ENCODE data around the gene GOLIM4.

Gene GOLIM4

GRCh38 chr3:167976516-167977361 is 119.0 kb downstream of the GOLIM4 start:
- no peak overlapping the region for H3K4me3 ChIP-seq (ENCODE audit: low read depth, low read length)
- no peak for TF ChIP-seq CTCF (IDR thresholded peaks at IDR 0.05; ENCODE audit: low read depth, low read length)
- in situ Hi-C loops (cut with HindIII; ENCODE audit: low sequenced_read_pairs) = no loop called here
- peak; percentile 3 for DNase-seq (ENCODE audit: low read depth, low spot score)

- H3K4me3 ChIP-seq (ENCODE audit: low read depth, low read length) = no peak overlapping the region
- DNase-seq (ENCODE audit: low read depth, low spot score) = no peak
- TF ChIP-seq CTCF (IDR thresholded peaks at IDR 0.05; ENCODE audit: low read depth, low read length) = no peak
- in situ Hi-C loops (cut with HindIII; ENCODE audit: low sequenced_read_pairs) = no loop called here
Observed at GRCh38 chr3:167973901-167974300, 121.8 kb downstream of the GOLIM4 start.

DNA sequence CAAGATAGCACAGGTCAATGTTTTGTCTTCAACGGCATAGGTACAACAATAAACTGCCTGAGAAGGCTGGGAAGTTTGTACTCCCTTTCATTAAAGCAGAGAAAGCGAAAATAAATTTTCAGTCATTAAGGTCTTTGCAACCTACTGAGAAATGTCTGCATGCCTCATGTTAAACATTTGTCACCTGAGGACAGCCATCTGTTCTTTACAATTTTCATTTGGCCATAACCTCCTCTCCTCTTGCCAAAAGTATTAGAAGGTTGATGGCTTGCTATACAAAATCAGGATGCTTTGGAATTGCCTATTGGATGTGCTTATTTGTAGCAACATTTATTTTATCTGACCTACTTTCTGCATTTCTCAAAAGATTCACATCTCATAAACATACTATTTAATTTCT is 122.7 kb downstream of the GOLIM4 start:
- in situ Hi-C loops (cut with HindIII; ENCODE audit: low sequenced_read_pairs) = no loop called here
- DNase-seq (ENCODE audit: low read depth, low spot score) = no peak
- no peak for TF ChIP-seq CTCF (IDR thresholded peaks at IDR 0.05; ENCODE audit: low read depth, low read length)
- no peak overlapping the region for H3K4me3 ChIP-seq (ENCODE audit: low read depth, low read length)

- no peak overlapping the region for H3K4me3 ChIP-seq (ENCODE audit: low read depth, low read length)
- in situ Hi-C loops (cut with HindIII; ENCODE audit: low sequenced_read_pairs) = no loop called here
- no peak for TF ChIP-seq CTCF (IDR thresholded peaks at IDR 0.05; ENCODE audit: low read depth, low read length)
- DNase-seq (ENCODE audit: low read depth, low spot score) = no peak
Observed at GRCh38 chr3:167972502-167972901, 123.2 kb downstream of the GOLIM4 start.

- in situ Hi-C loops (cut with HindIII; ENCODE audit: low sequenced_read_pairs) = no loop called here
- no peak overlapping the region for H3K4me3 ChIP-seq (ENCODE audit: low read depth, low read length)
- no peak for DNase-seq (ENCODE audit: low read depth, low spot score)
- no peak for TF ChIP-seq CTCF (IDR thresholded peaks at IDR 0.05; ENCODE audit: low read depth, low read length)
Observed at GRCh38 chr3:167969548-167969947, 126.2 kb downstream of the GOLIM4 start.

- TF ChIP-seq CTCF (IDR thresholded peaks at IDR 0.05; ENCODE audit: low read depth, low read length) = no peak
- no peak overlapping the region for H3K4me3 ChIP-seq (ENCODE audit: low read depth, low read length)
- in situ Hi-C loops (cut with HindIII; ENCODE audit: low sequenced_read_pairs) = no loop called here
- no peak for DNase-seq (ENCODE audit: low read depth, low spot score)
Observed at GRCh38 chr3:167967257-167968036, 128.3 kb downstream of the GOLIM4 start.
